Gastroesophageal sphincter (tissue), 3 donors: Measurements from ENCODE around the gene CLCN1.
A peak's percentile ranks its signal among the peaks of the same experiment; 100 is the strongest.

Source experiments
- EP300 ChIP-seq: sonication (generic); formaldehyde crosslinking; IDR thresholded peaks from one replicate; pipeline ENCODE4 v1.6.1; 2017; ENCODE audit warnings: antibody characterized with exemption, mild to moderate bottlenecking
- POLR2A ChIP-seq, 2 donors: fragments of 450-650 bp; IDR thresholded peaks; one replicate each; pipeline ENCODE4 v1.6.1; 2017; ENCODE audit warnings: antibody characterized with exemption in 2 of 2, mild to moderate bottlenecking in 2 of 2, moderate library complexity in 1 of 2
- POLR2AphosphoS5 ChIP-seq: sonication (generic); formaldehyde crosslinking; IDR thresholded peaks from one replicate; pipeline ENCODE4 v1.6.1; 2017; ENCODE audit warnings: antibody characterized with exemption
- TF ChIP-seq, protein P1 (sequence below), 4 experiments: fragments of 200-600 bp in 2 of 4; fragments of 450-650 bp in 2 of 4; sonication (generic) in 1 of 4; IDR thresholded peaks; one replicate each; pipeline ENCODE4 v1.5.1; 2017 to 2019; ENCODE audit warnings: antibody characterized with exemption in 4 of 4, mild to moderate bottlenecking in 2 of 4, moderate library complexity in 2 of 4

- TF ChIP-seq, protein P1, sequence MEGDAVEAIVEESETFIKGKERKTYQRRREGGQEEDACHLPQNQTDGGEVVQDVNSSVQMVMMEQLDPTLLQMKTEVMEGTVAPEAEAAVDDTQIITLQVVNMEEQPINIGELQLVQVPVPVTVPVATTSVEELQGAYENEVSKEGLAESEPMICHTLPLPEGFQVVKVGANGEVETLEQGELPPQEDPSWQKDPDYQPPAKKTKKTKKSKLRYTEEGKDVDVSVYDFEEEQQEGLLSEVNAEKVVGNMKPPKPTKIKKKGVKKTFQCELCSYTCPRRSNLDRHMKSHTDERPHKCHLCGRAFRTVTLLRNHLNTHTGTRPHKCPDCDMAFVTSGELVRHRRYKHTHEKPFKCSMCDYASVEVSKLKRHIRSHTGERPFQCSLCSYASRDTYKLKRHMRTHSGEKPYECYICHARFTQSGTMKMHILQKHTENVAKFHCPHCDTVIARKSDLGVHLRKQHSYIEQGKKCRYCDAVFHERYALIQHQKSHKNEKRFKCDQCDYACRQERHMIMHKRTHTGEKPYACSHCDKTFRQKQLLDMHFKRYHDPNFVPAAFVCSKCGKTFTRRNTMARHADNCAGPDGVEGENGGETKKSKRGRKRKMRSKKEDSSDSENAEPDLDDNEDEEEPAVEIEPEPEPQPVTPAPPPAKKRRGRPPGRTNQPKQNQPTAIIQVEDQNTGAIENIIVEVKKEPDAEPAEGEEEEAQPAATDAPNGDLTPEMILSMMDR (IDR thresholded peaks at IDR 0.05): peak in 1 of 4 experiments; percentile 33
- TF ChIP-seq POLR2AphosphoS5: no peak
- TF ChIP-seq EP300: no peak
- TF ChIP-seq POLR2A (IDR thresholded peaks at IDR 0.05): no peak
Measured at GRCh38 chr7:143321734-143322133, 5.8 kb downstream of the CLCN1 start.
